GM23248 (cell line): ENCODE measurements around the gene ARHGEF3. TPM values are rescaled to one million over a fixed set of nuclear protein-coding genes. Genes with fewer than 3 reads are reported as not detected.
A peak's percentile ranks its signal among the peaks of the same experiment; 100 is the strongest.
"Not testable (repeated sequence)": the region's sequence is repeated elsewhere in the genome, so short reads cannot be mapped to it uniquely, and the experiment has no call there.

Experiments used
- DNase-seq: peaks from one replicate; pipeline ENCODE4 v3.0.0-alpha.2; 2015
- H2AFZ ChIP-seq: fragments of 200-600 bp; sonication (generic); 2 replicates; pipeline ENCODE4 v1.6.1; 2016; ENCODE audit warnings: antibody characterized with exemption
- H3F3A ChIP-seq: fragments of 200-600 bp; sonication (generic); 2 replicates; pipeline ENCODE4 v1.6.1; 2016; ENCODE audit warnings: mild to moderate bottlenecking, antibody characterized with exemption, mixed run types; ENCODE audit not compliant: insufficient read depth
- H3K27ac ChIP-seq: fragments of 200-600 bp; sonication (generic); 2 replicates; pipeline ENCODE4 v1.5.1; 2016; ENCODE audit warnings: mild to moderate bottlenecking
- H3K27me3 ChIP-seq: fragments of 200-600 bp; sonication (generic); replicated peaks from 2 replicates; pipeline ENCODE4 v1.6.1; 2016; ENCODE audit warnings: mild to moderate bottlenecking; ENCODE audit not compliant: insufficient read depth
- H3K36me3 ChIP-seq: fragments of 200-600 bp; sonication (generic); 2 replicates; pipeline ENCODE4 v1.6.1; 2016; ENCODE audit warnings: low read depth, mild to moderate bottlenecking
- H3K4me1 ChIP-seq: fragments of 200-600 bp; sonication (generic); 2 replicates; pipeline ENCODE4 v1.6.1; 2016; ENCODE audit warnings: mild to moderate bottlenecking; ENCODE audit not compliant: insufficient read depth
- H3K4me2 ChIP-seq: fragments of 200-600 bp; sonication (generic); one replicate; pipeline ENCODE4 v1.6.1; 2016; ENCODE audit warnings: mild to moderate bottlenecking; ENCODE audit not compliant: unreplicated experiment
- H3K4me3 ChIP-seq: fragments of 200-600 bp; sonication (generic); 2 replicates; pipeline ENCODE4 v1.5.1; 2016; ENCODE audit warnings: mild to moderate bottlenecking
- H3K79me2 ChIP-seq: fragments of 200-600 bp; sonication (generic); 2 replicates; pipeline ENCODE4 v1.6.1; 2016; ENCODE audit warnings: mild to moderate bottlenecking; ENCODE audit not compliant: insufficient read depth
- H3K9ac ChIP-seq: fragments of 200-600 bp; sonication (generic); 2 replicates; pipeline ENCODE4 v1.6.1; 2016; ENCODE audit warnings: mild to moderate bottlenecking
- H3K9me2 ChIP-seq: fragments of 200-600 bp; sonication (generic); 2 replicates; pipeline ENCODE4 v1.6.1; 2016; ENCODE audit warnings: mixed run types, mild to moderate bottlenecking, moderate library complexity; ENCODE audit not compliant: insufficient read depth
- H3K9me3 ChIP-seq: fragments of 200-600 bp; sonication (generic); one replicate; pipeline ENCODE4 v1.6.1; 2017; ENCODE audit warnings: low read depth
- H4K20me1 ChIP-seq: fragments of 200-600 bp; sonication (generic); 2 replicates; pipeline ENCODE4 v1.6.0; 2016; ENCODE audit not compliant: insufficient read depth
- EZH2 ChIP-seq: fragments of 200-600 bp; sonication (generic); IDR thresholded peaks from 2 replicates; pipeline ENCODE4 v1.6.1; 2018; ENCODE audit warnings: antibody characterized with exemption, mild to moderate bottlenecking; ENCODE audit not compliant: insufficient read depth, poor library complexity, severe bottlenecking
- EZH2phosphoT487 ChIP-seq: fragments of 200-600 bp; sonication (generic); IDR thresholded peaks from 2 replicates; pipeline ENCODE4 v1.6.1; 2018; ENCODE audit warnings: antibody characterized with exemption, moderate library complexity, mild to moderate bottlenecking, low read depth; ENCODE audit not compliant: insufficient read depth
- WGBS, 2 experiments: methylation state at CpG; one replicate each; pipeline ENCODE4 v1.1.6; 2015 to 2017; ENCODE audit warnings: low lambda C conversion rate in 2 of 2, low coverage in 1 of 2; ENCODE audit errors: missing lambda C conversion rate in 2 of 2; 5-methylcytosine and 5-hydroxymethylcytosine counted together
- in situ Hi-C: fragments of 300-500 bp; cut with MboI; formaldehyde crosslinking; loops from 2 replicates; pipeline ENCODE4 v1.15.0; 2020
- polyA plus RNA-seq: library from polyadenylated mRNA; unstranded; fragments of >200 nt; fragmentation: Nextera tagmentation; extraction: Ambion mirVana; gene quantifications from 2 replicates; pipeline ENCODE4 v1.2.1, GENCODE V29; 2016
- total RNA-seq: library from RNA; depleted of rRNA; stranded (reverse); fragments of >200 nt; shearing (Covaris generic); gene quantifications from 2 replicates; pipeline ENCODE4 v1.2.3, GENCODE V29; 2014

The ARHGEF3 gene
- total and polyA plus RNA-seq, 2 experiments from 2014 or later = 1.1 to 3.0 TPM

DNA sequence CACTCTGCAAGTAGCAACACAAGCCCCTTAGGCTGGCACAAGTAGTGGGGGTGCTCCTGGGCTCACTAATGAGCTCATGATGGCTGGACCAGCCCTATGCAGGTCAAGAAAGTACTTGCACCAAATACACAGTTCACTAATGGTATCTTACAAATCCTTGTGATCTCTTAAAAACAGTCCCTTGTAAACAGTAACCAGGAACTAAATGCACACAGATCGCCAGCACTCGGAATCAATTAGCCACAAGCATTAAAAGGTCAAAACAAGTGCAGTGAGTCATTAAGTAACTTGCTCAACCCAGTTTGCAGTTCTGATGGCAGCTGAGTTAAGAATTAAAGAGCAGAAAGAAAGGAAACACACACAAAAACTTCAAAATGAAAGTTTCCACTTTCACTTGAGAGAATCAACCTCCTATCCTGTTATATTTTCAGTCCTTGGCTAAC, 43.2 kb downstream of the ARHGEF3 start:
- H3K9me2 ChIP-seq = no peaks in the 10 kb centered on the region
- H3K9me3 ChIP-seq = no peaks in the 10 kb centered on the region
- 0 to 2% methylated on average over 2 of the region's 2 CpGs for WGBS, 2 experiments
- no peaks in the 10 kb centered on the region for H3K27me3 ChIP-seq
- peak; percentile 94 for DNase-seq
- no peaks in the 10 kb centered on the region for H3K79me2 ChIP-seq
- peak overlapping the region; percentile 46 for H3K9ac ChIP-seq
- H4K20me1 ChIP-seq = no peaks in the 10 kb centered on the region
- peaks cover 10% of the 10 kb centered on the region for H3K4me1 ChIP-seq
- H3F3A ChIP-seq = peaks cover 11% of the 10 kb centered on the region
- in situ Hi-C loops = no loop called here
- TF ChIP-seq EZH2 (no peak), EZH2phosphoT487 (no peak)
- H3K4me3 ChIP-seq = peak overlapping the region; percentile 10; the same call in 1 of the 2 replicates
- peak overlapping the region; percentile 73 for H3K4me2 ChIP-seq
- no peak overlapping the region for H2AFZ ChIP-seq
- H3K27ac ChIP-seq = peak overlapping the region; percentile 62
- H3K36me3 ChIP-seq = no peaks in the 10 kb centered on the region

DNA sequence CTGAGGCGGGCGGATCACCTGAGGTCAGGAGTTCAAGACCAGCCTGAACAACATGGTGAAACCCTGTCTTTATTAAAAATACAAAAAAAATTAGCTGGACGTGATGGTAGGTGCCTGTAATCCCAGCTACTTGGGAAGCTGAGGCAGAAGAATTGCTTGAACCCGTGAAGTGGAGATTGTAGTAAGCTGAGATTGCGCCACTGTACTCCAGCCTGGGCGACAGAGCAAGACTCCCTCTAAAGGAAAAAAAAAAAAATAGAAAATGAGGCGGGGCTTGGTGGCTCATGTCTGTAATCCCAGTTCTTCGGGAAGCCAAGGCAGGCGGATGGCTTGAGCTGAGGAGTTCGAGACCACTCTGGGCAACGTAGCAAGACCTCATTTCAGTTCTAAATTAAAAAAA, 43.7 kb downstream of the ARHGEF3 start:
- peak overlapping the region; percentile 62 for H3K27ac ChIP-seq
- H3K4me3 ChIP-seq, H2AFZ ChIP-seq, H3K79me2 ChIP-seq, H3K9me2 ChIP-seq, H3K27me3 ChIP-seq, H3K9me3 ChIP-seq, H4K20me1 ChIP-seq, H3K36me3 ChIP-seq, DNase-seq, in situ Hi-C loops: not testable (repeated sequence)
- H3K4me2 ChIP-seq = peak overlapping the region; percentile 73
- WGBS, 2 experiments = 87 to 88% methylated on average over 11 of the region's 11 CpGs
- peak overlapping the region; percentile 46; the same call in 1 of the 2 replicates for H3K9ac ChIP-seq
- peaks cover 12% of the 10 kb centered on the region for H3F3A ChIP-seq
- H3K4me1 ChIP-seq = peaks cover 13% of the 10 kb centered on the region

GRCh38 chr3:56754741-56755417, 46.9 kb downstream of the ARHGEF3 start:
- no peaks in the 10 kb centered on the region for H3K79me2 ChIP-seq
- no peak for DNase-seq
- no peaks in the 10 kb centered on the region for H4K20me1 ChIP-seq
- H3K9me3 ChIP-seq = no peaks in the 10 kb centered on the region
- H3K36me3 ChIP-seq = no peaks in the 10 kb centered on the region
- H3K27me3 ChIP-seq = no peaks in the 10 kb centered on the region
- H2AFZ ChIP-seq = no peak overlapping the region
- TF ChIP-seq EZH2 = no peak
- no peak for TF ChIP-seq EZH2phosphoT487
- H3K4me2 ChIP-seq = no peak overlapping the region
- no peak overlapping the region for H3K4me3 ChIP-seq
- no peak overlapping the region for H3K27ac ChIP-seq
- H3K9me2 ChIP-seq = no peaks in the 10 kb centered on the region
- H3K4me1 ChIP-seq = peaks cover 13% of the 10 kb centered on the region
- WGBS, 2 experiments = 86% methylated on average over 21 of the region's 21 CpGs
- H3K9ac ChIP-seq = no peak overlapping the region
- peaks cover 17% of the 10 kb centered on the region for H3F3A ChIP-seq
- in situ Hi-C loops = no loop called here

- Histone ChIP-seq H3K9me3 (no peaks in the 10 kb centered on the region), H4K20me1 (no peaks in the 10 kb centered on the region), H3K4me3 (no peak overlapping the region), H3K36me3 (no peaks in the 10 kb centered on the region), H3K9me2 (no peaks in the 10 kb centered on the region), H2AFZ (no peak overlapping the region), H3K4me1 (peaks cover 9% of the 10 kb centered on the region), H3K27me3 (no peaks in the 10 kb centered on the region), H3K9ac (no peak overlapping the region), H3K27ac (no peak overlapping the region), H3K79me2 (no peaks in the 10 kb centered on the region), H3K4me2 (no peak overlapping the region), H3F3A (peaks cover 17% of the 10 kb centered on the region)
- in situ Hi-C loops = no loop called here
- TF ChIP-seq EZH2phosphoT487 = no peak
- no peak for TF ChIP-seq EZH2
- 60 to 64% methylated on average over 4 of the region's 4 CpGs for WGBS, 2 experiments
- DNase-seq = peak; percentile 82
Observed at GRCh38 chr3:56753206-56753820, 48.4 kb downstream of the ARHGEF3 start.
